Neural progenitor cell (in vitro differentiated cells): ENCODE measurements around the gene PRKCSH. TPM values are rescaled to one million over a fixed set of nuclear protein-coding genes. Genes with fewer than 3 reads are reported as not detected.

Experiments
- DNase-seq: peaks from one replicate; pipeline ENCODE4 v3.0.0-alpha.2; 2016; ENCODE audit warnings: low spot score
- H2AFZ ChIP-seq: fragments of 200-600 bp; sonication (generic); replicated peaks from 2 replicates; pipeline ENCODE4 v1.6.1; 2016; ENCODE audit warnings: antibody characterized with exemption
- H3F3A ChIP-seq: fragments of 200-600 bp; sonication (generic); 2 replicates; pipeline ENCODE4 v1.6.1; 2016; ENCODE audit warnings: antibody characterized with exemption, low read depth
- H3K27ac ChIP-seq: fragments of 200-600 bp; sonication (generic); 2 replicates; pipeline ENCODE4 v1.5.1; 2016; ENCODE audit warnings: mild to moderate bottlenecking
- H3K27me3 ChIP-seq: fragments of 200-600 bp; sonication (generic); 2 replicates; pipeline ENCODE4 v1.6.1; 2016; ENCODE audit warnings: mild to moderate bottlenecking, moderate library complexity
- H3K36me3 ChIP-seq: fragments of 200-600 bp; sonication (generic); 2 replicates; pipeline ENCODE4 v1.5.1; 2016
- H3K4me1 ChIP-seq: fragments of 200-600 bp; sonication (generic); 2 replicates; pipeline ENCODE4 v1.6.1; 2016; ENCODE audit warnings: mixed run types
- H3K4me2 ChIP-seq: fragments of 200-600 bp; sonication (generic); 2 replicates; pipeline ENCODE4 v1.6.1; 2016
- H3K4me3 ChIP-seq: fragments of 200-600 bp; sonication (generic); 2 replicates; pipeline ENCODE4 v1.5.1; 2016
- H3K79me2 ChIP-seq: fragments of 200-600 bp; sonication (generic); 2 replicates; pipeline ENCODE4 v1.6.1; 2016; ENCODE audit warnings: low read depth
- H3K9ac ChIP-seq: fragments of 200-600 bp; sonication (generic); 2 replicates; pipeline ENCODE4 v1.6.1; 2016
- H3K9me3 ChIP-seq: fragments of 200-600 bp; sonication (generic); 2 replicates; pipeline ENCODE4 v1.5.1; 2016; ENCODE audit warnings: low read depth
- H4K20me1 ChIP-seq: fragments of 200-600 bp; sonication (generic); 2 replicates; pipeline ENCODE4 v1.6.1; 2016; ENCODE audit warnings: low read depth
- H3K27ac Mint-ChIP-seq: 3 replicates; pipeline ENCODE4 v1.8.0; 2021; ENCODE audit warnings: mixed read lengths
- H3K27me3 Mint-ChIP-seq: 2 replicates; pipeline ENCODE4 v1.8.0; 2022; ENCODE audit warnings: low read depth, mild to moderate bottlenecking, inconsistent platforms, moderate library complexity, mixed read lengths; ENCODE audit not compliant: insufficient read depth
- H3K36me3 Mint-ChIP-seq: 3 replicates; pipeline ENCODE4 v1.8.0; 2021; ENCODE audit warnings: mixed read lengths
- H3K4me1 Mint-ChIP-seq: 3 replicates; pipeline ENCODE4 v1.8.0; 2021; ENCODE audit warnings: mixed read lengths
- H3K4me3 Mint-ChIP-seq: 3 replicates; pipeline ENCODE4 v1.8.0; 2021; ENCODE audit warnings: mild to moderate bottlenecking, moderate library complexity, mixed read lengths
- H3K9me3 Mint-ChIP-seq: 3 replicates; pipeline ENCODE4 v1.8.0; 2020; ENCODE audit warnings: mixed read lengths
- EZH2 ChIP-seq: fragments of 200-600 bp; sonication (generic); IDR thresholded peaks from 2 replicates; pipeline ENCODE4 v1.6.1; 2017; ENCODE audit warnings: antibody characterized with exemption, mild to moderate bottlenecking, moderate library complexity
- EZH2phosphoT487 ChIP-seq: fragments of 200-600 bp; sonication (generic); IDR thresholded peaks from 2 replicates; pipeline ENCODE4 v1.6.1; 2017; ENCODE audit warnings: antibody characterized with exemption
- total RNA-seq: library from RNA; depleted of rRNA; stranded (reverse); fragments of >200 nt; gene quantifications from 2 replicates; pipeline ENCODE4 v1.2.3, GENCODE V29; 2015; ENCODE audit warnings: low replicate concordance
- TF ChIP-seq, protein P1 (sequence below): fragments of 200-600 bp; sonication (generic); IDR thresholded peaks from 2 replicates; pipeline ENCODE4 v1.5.1; 2017; ENCODE audit warnings: antibody characterized with exemption, mild to moderate bottlenecking

Gene PRKCSH
- total RNA-seq, 1 donor from 2014 or later = 53.6 TPM

DNA sequence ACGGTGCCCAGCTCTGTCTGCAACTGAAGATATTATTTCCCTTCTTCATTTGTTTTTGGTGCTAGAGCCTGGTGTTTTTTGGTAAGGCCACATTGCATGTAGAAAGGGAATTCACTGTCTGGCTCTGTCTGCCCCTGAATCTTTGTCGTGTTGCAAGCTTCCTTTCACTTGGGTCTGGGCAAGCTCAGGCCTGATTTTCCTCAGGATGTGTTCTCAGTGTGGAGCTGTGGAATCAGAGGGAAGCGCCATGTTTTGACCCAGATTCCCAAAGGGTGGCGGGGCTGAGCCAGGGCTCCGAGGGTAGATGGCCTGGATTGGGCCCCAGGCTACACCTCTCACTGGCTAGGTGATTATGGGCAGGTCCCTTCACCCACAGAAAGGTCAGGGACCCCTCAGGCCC lies 8.6 kb downstream of the PRKCSH start:
- no peak overlapping the region for H3K4me2 ChIP-seq
- H3K27me3 Mint-ChIP-seq = peaks cover 4% of the 10 kb centered on the region
- no peak overlapping the region for H2AFZ ChIP-seq
- no peaks in the 10 kb centered on the region for H3K9me3 Mint-ChIP-seq
- peaks cover 22% of the 10 kb centered on the region for H4K20me1 ChIP-seq
- no peak for DNase-seq
- no peaks in the 10 kb centered on the region for H3K9me3 ChIP-seq
- no peak overlapping the region for H3K9ac ChIP-seq
- no peaks in the 10 kb centered on the region for H3K4me1 Mint-ChIP-seq
- no peak overlapping the region for H3K27ac ChIP-seq
- no peaks in the 10 kb centered on the region for H3K27me3 ChIP-seq
- H3F3A ChIP-seq = no peaks in the 10 kb centered on the region
- peaks cover 5% of the 10 kb centered on the region for H3K79me2 ChIP-seq
- no peak overlapping the region for H3K4me3 ChIP-seq
- H3K27ac Mint-ChIP-seq = no peak overlapping the region
- peaks cover under 1% of the 10 kb centered on the region for H3K36me3 ChIP-seq
- no peak overlapping the region for H3K4me3 Mint-ChIP-seq
- H3K4me1 ChIP-seq = no peaks in the 10 kb centered on the region
- peaks cover 10% of the 10 kb centered on the region for H3K36me3 Mint-ChIP-seq
- TF ChIP-seq, protein P1, sequence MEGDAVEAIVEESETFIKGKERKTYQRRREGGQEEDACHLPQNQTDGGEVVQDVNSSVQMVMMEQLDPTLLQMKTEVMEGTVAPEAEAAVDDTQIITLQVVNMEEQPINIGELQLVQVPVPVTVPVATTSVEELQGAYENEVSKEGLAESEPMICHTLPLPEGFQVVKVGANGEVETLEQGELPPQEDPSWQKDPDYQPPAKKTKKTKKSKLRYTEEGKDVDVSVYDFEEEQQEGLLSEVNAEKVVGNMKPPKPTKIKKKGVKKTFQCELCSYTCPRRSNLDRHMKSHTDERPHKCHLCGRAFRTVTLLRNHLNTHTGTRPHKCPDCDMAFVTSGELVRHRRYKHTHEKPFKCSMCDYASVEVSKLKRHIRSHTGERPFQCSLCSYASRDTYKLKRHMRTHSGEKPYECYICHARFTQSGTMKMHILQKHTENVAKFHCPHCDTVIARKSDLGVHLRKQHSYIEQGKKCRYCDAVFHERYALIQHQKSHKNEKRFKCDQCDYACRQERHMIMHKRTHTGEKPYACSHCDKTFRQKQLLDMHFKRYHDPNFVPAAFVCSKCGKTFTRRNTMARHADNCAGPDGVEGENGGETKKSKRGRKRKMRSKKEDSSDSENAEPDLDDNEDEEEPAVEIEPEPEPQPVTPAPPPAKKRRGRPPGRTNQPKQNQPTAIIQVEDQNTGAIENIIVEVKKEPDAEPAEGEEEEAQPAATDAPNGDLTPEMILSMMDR = no peak
- TF ChIP-seq EZH2phosphoT487 (no peak), EZH2 (no peak)

DNA sequence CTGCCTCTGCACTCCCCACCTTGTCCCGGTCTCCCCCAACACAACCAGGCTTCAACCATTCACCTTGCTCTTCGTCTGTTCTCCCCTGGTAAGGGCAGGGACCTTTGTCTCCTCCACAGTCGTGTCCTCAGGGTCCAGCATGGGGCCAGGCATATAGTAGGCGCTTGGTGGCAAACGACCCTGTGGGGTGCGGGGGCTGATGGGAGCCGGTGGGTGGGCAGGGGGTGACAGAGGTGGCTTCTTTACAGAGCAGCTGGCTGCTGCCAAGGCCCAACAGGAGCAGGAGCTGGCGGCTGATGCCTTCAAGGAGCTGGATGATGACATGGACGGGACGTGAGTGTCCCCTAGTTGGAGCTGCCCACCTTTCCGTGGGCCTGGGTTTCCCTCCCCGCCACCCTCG lies 9.7 kb downstream of the PRKCSH start:
- peaks cover 8% of the 10 kb centered on the region for H3K36me3 Mint-ChIP-seq
- no peak for DNase-seq

DNA sequence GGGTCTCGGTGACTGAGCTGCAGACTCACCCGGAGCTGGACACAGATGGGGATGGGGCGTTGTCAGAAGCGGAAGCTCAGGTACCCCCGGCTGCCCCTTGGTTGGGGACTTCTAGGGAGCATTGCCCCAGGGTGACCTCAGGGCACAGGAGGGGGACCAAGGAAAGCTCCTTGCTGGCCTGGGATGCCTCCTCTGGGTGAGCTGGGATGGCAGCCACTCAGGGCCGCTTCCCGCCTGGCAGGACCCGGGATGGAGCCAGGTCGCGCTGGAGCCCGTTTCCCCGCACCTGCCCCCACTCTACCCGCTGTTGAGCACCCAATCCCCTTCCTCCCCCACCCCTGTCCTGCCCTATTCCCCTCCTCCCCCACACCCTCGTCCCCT lies 10.8 kb downstream of the PRKCSH start:
- H3K9ac ChIP-seq = no peak overlapping the region
- Mint-ChIP-seq H3K9me3 (no peaks in the 10 kb centered on the region), H3K4me1 (peaks cover 6% of the 10 kb centered on the region), H3K27me3 (peaks cover 8% of the 10 kb centered on the region), H3K4me3 (no peak overlapping the region), H3K36me3 (peaks cover 8% of the 10 kb centered on the region), H3K27ac (no peak overlapping the region)
- H3K9me3 ChIP-seq = no peaks in the 10 kb centered on the region
- TF ChIP-seq EZH2phosphoT487 (no peak), EZH2 (no peak)
- TF ChIP-seq, protein P1 = no peak
- H3K27ac ChIP-seq = no peak overlapping the region
- H3K4me1 ChIP-seq = peaks cover 4% of the 10 kb centered on the region
- H3K79me2 ChIP-seq = no peaks in the 10 kb centered on the region
- peaks cover 17% of the 10 kb centered on the region for H4K20me1 ChIP-seq
- no peaks in the 10 kb centered on the region for H3K36me3 ChIP-seq
- no peak overlapping the region for H3K4me3 ChIP-seq
- H2AFZ ChIP-seq = no peak overlapping the region
- H3F3A ChIP-seq = peaks cover 14% of the 10 kb centered on the region
- no peak for DNase-seq
- no peaks in the 10 kb centered on the region for H3K27me3 ChIP-seq
- no peak overlapping the region for H3K4me2 ChIP-seq

More for the DNA sequence above, 9.7 kb downstream of the PRKCSH start:
- Histone ChIP-seq H3F3A (peaks cover 4% of the 10 kb centered on the region), H3K4me2 (no peak overlapping the region), H4K20me1 (peaks cover 22% of the 10 kb centered on the region), H3K9ac (no peak overlapping the region), H3K27me3 (no peaks in the 10 kb centered on the region), H2AFZ (no peak overlapping the region), H3K79me2 (no peaks in the 10 kb centered on the region), H3K4me3 (no peak overlapping the region), H3K4me1 (no peaks in the 10 kb centered on the region), H3K27ac (no peak overlapping the region), H3K9me3 (no peaks in the 10 kb centered on the region), H3K36me3 (no peaks in the 10 kb centered on the region)
- no peak overlapping the region for H3K27ac Mint-ChIP-seq
- no peak overlapping the region for H3K4me3 Mint-ChIP-seq
- TF ChIP-seq, protein P1 = no peak
- TF ChIP-seq EZH2 (no peak), EZH2phosphoT487 (no peak)
- no peaks in the 10 kb centered on the region for H3K9me3 Mint-ChIP-seq
- H3K4me1 Mint-ChIP-seq = no peaks in the 10 kb centered on the region
- H3K27me3 Mint-ChIP-seq = peaks cover 4% of the 10 kb centered on the region
